ENCODE data around the gene CCR6.

GRCh38 chr6:167108278-167108677, 14.6 kb upstream of the CCR6 start:
- TF ChIP-seq CTCF (IDR thresholded peaks at IDR 0.05; ENCODE audit: poor library complexity): no peak
- no peak for TF ChIP-seq EZH2 (IDR thresholded peaks at IDR 0.05; ENCODE audit: borderline replicate concordance)

All from hepatocyte (in vitro differentiated cells).